DMS79 treated with DMSO at 0.1 percent for 48 hours (cell line): Measurements from ENCODE around the gene CADM2.

Experiments
- DNase-seq: peaks from one replicate; lab custom pipeline; 2025; lab: John Stamatoyannopoulos, UW

Gene CADM2

DNA sequence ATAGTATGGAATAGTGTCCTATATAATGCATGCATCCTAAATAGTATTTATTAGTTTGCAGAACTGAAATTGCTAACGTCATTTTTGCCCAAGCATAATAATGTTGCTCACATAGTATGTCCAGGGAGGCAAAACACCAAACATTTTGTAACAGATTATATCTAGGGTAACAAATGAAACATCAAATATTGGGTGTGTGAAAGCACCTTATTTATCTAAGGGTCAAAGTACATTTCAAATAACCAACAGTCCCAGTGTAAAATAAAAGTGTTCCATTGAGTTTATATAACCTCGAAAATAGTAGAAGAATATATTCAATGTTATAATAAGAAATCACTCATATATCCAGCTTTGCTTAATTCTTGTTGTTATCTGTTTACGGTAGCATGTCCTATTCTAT, 363.1 kb downstream of the CADM2 start:
- DNase-seq: no peak

DNA sequence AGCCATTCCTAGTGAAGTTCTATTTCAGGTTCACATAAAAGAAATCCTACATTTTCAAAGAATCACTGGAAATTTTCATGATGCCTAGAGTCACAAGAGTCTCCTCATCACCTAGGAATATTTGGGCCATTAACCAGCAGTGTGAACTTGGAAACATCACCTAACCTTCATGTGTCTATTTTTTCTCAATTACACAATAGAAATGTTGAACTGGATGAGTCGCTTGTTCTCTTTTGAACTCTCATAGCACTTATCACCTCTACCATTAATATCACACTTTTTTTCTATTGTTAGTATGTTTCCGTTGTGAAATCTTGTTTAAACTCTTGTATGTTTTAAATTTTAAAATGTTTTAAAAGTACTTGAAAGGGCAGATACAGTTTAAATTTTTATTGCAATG, 371.3 kb downstream of the CADM2 start:
- DNase-seq: no peak

DNA sequence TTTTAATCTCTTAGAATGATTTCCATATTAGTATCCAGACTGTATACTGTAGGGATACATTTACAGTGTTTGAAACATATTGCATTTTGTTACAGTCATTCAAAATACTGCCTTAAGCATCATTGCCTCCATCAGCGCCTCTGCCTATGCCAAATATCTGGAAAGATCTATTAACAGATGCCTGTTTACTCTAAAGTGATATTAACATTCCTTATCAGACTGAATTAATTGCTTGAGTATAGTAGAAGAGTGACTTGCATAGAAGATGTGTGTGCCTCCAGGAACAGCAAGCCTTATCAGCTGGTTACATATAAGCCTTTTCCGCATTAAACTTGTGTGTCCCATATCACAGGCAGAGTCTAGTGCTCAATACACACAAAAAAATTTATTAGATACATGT, 379.1 kb downstream of the CADM2 start:
- DNase-seq: no peak

DNA sequence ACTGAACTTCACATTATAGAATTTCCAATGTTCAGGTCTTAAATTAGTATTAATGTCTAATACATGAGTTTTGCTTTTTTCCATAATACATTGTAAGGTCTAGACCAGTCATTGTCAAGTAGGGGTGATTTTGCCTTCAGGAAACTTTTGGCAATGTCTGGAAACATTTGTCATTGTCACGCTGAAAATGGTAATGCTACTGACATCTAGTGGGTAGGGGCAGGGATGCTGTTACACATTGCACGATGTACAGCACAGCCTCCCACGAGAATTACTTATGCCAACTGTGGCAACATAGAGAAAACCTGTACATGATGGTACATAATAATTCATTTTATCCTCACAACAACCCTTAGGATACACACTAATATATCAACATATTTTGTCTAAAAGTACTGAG, 384.1 kb downstream of the CADM2 start:
- DNase-seq: no peak

DNA sequence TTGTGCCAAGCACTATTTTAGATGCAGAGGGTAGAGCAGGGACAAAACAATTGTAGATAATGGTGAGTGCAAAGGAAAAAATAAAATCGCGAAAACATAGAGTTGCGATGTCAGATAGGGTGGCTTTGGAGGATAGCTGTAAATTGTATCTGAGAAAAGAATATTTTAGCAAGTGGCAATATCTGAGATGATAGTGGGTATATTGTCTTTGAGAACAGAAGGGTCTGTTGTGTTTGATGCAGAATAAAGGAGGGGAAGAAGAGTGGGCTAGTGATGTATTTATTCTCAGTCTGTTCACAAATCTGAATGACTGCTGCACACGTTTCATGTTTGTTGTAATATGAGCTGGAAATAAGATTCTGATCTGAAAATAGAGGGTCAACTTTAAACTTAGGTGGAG, 396.8 kb downstream of the CADM2 start:
- DNase-seq: no peak

DNA sequence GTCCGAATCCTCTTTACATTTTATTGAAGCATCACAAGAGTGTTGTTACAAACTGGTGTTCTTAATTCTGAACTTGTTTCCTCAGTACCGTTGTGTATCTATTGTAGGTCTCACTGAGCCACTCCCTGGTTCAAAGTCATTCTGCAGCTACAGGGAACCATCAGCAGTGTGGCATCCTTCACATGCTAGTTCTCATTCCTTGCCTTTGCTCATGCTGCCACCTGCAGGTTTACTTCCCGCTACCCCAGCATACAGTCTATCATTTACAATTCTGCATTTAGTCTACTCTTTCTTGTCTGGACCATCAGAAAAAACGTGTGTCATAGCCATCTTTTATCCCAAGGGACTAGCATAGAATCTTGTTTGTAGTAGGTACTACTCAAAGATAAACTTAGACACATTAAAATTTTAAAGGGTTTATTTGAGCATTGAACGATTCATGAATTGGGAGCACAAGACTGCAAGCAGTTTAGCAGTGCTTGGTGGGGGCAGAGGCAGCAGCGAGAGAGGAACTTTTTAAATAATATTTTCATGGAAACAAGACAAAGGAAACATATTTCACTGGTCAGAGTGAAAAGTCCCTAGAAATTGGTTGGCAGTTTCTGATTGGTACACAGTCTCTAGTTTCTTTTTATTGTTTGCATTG, 402.1 kb downstream of the CADM2 start:
- no peak for DNase-seq

DNA sequence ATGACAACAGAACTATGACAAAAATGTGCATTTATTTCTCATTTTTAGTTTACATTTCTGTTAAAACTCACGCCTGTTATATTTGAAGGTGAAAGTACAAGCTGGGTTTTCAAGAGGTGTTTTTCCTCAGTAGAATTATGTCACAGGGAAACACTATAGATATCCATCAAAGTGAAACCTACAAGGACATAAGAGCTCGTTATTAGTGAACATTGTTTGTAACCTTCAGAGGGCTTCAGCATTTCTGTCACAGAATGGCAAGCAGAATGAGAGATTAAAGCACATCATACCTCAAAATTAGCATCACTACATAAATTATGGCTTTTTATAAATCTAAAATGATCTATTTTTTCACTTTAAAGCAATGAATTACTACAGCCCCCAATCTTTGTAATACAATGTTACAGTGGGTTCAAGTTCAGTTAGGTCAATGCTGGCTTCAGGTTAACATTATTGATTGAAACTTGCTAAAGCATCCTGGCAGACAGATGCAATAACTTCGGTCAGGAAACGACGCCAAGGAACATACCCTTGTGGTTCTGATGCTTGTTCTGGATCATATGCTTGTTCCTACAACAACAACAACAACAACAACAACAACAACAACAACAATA, 405.6 kb downstream of the CADM2 start:
- DNase-seq: no peak

DNA sequence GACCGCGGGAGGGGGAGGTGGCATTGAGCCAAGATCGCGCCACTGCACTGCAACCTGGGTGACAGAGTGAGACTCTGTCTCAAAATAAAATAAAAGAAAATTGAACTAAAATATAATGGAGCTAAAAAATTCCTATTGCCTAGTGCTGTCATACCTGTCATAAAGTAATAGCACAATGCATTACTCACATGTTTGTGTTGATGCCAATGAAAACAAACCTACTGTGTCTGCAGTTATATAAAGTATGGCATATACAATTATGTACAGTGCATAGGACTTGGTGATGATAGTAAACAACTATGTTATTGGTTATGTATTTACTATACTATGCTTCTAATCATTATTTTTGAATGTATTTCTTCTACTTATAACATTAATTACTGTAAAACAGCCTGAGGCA, 411.6 kb downstream of the CADM2 start:
- no peak for DNase-seq

DNA sequence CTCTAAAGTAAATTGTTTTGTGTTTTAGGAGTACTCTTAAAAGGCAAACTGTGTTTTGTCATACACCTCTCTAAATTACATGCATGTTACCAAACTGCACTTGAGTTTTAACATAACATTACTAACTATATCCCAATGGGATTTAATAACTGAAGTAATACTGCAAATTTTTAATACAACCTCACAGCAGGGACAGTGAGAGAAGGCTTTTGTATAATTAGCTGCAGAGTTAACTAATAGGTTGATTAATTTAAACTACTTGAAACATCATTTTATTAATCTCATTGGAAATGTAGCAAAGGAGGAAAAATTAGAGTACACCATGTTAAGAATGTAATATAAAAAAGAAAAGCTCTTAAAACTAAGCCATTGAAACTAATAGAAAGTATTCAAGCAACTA, 417.3 kb downstream of the CADM2 start:
- no peak for DNase-seq

DNA sequence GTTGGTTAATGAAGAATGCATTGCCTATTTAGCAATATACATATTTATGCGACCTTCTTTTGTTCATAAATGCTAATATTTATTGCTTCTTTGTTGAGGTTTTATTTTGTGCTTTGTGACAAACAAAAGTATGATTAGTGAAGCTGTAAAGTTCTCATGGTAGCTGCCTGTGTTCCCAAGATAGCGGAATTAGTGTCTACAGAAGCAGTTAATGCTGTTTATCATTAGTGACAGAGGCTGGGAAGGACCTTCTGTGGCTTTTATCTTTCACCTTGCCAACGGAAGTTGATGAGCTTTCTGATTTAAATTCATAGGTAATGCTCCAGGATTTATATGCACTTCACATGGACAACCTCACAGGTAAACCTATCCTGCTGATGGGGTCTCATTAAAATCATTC, 418.3 kb downstream of the CADM2 start:
- DNase-seq: no peak

DNA sequence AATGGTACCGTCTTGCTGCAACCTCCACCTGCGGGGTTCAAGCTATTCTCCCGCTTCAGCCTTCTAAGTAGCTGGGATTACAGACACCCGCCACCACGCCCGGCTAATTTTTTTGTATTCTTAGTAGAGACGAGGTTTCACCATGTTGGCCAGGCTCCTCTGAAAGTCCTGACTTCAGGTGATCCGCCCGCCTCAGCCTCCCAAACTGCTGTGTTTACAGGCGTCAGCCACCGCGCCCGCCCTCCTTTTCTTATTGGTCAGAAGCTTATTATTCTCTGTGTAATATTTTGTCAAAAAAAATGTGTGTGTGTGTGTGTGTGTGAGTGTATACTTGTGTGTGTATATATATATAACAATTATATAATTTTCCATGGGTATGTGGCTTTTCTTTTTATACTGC, 425.6 kb downstream of the CADM2 start:
- DNase-seq: no peak

DNA sequence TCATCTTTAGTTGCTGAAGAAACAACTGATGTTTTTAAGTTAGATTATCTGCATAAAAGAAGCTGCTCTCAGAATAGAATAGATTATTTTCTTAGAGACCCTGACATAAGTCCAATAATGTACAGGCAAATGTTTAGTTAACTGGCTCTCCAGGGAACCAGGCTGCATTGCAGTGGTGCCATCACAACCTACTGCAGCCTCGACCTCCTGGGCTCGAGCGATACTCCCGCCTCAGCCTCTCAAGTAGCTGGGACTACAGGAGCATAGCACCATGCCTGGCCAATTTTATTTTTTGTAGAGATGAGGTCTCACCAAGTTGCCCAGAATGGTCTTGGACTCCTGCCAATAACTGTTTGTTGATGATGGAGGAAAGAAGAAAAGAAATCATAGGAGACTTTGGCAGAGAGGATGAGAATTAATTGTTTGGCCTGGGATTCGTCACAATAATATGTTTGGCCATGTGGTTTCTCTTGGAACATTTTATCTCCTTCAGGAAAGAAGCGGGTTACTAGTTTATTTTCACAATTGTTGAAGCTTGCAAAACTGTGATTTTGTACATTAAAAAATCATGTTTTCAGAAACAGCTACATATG, 429.2 kb downstream of the CADM2 start:
- DNase-seq: no peak

DNA sequence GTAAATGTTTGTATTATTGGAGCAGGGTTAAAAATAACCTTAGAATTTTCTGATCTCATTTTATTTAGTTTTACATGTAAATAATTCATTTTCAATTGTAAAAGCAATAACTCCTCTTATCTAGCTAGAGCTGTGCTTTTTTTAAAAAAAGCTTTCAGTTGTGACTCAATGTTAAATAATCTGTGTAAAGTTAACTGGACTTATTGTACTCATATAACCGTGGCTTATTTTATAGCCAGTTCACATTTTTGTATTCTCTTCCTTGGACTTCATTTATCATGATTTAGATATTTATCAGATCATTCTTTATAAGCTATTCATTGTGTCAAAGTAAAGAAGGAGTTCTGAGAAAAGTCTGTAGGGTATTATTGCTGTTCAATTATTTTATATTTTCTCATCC, 435.6 kb downstream of the CADM2 start:
- no peak for DNase-seq

DNA sequence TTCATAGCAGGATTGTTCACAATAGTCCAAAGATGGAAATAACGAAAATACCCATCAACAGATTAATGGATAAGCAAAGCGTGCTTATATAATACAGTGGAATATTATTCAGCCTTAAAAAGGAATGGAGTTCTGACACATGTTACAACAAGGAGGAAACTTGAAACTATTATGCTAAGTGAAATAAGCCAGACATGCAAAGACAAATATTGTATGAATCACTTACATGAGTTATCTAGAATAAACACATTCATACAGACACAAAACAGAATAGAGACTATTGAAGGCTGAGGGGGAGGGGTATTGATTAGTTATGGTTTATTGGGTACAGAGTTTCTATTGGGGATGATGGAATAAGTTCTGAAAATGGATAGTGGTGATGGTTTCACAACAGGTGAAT, 438.6 kb downstream of the CADM2 start:
- no peak for DNase-seq

DNA sequence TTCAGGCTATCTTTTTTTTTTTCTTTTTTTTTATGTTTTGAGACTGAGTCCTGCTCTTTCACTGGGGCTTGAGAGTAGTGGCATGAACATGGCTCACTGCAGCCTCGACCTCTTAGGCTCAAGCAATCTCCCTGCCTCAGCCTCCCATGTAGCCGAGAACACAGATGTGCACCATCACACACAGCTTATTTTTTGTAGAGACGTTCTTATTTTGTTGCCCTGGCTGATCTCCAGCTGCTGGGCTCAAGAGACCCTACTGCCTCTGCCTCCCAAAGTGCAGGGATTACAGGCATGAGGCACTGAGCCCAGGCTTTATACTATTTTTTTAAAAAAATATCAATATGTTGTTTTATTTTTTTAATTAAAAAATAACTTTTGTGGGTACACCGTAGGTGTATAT, 467.3 kb downstream of the CADM2 start:
- DNase-seq: no peak

DNA sequence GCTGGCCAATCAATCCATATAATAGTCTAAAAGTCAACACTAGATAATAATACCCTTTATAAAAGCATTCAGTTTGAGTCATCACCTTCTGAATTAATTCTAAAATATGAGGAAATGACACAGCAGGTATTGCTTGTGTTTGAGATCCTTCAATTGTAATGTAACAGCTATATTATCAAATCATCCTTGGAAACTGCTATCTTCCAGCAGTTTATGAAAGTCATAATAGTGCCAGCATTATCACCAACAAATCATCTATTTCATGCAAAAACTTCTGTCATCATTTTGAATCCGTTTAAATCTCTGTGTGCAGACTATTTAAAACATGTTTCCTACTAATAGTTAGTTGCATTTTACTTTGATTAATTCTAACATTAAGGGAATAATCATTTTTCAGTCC, 468.7 kb downstream of the CADM2 start:
- DNase-seq: no peak

DNA sequence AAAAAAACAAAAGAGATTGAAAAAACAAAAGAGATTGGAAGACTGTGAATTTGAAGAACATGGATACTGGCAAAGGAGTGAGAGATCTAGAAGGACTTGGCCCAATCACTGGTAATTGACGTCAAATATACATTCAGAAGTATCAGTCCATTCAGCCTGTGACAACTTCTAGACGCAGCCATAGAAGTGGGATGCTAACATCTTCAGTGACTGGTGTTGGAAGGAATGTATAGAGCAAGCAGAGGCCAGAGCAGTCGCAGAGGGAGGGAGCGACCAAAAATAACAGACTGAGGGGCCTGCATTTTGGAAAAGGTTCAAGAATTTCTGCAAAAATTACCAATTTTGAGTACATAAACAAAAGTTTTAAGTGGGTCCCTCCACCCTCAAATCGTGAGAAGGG, 473.3 kb downstream of the CADM2 start:
- no peak for DNase-seq

DNA sequence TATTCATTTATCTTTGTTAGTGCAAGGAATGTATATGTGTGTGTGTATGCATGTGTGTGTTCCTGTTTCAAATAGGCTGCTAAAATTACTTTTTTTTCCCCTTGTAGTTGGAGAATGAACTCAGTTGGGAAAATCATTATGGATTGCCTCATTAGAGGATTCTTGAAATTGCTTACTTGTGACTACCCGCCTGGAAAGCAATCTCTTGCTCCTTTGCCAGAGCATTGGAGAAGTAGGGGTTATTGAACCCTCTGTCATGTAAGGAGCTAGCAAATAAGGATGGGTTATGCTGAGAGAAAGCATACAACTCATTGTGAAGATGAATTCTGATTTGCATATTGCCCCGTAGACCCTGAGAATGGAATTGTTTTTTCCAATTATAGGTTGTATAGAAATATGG, 474.5 kb downstream of the CADM2 start:
- DNase-seq: no peak

DNA sequence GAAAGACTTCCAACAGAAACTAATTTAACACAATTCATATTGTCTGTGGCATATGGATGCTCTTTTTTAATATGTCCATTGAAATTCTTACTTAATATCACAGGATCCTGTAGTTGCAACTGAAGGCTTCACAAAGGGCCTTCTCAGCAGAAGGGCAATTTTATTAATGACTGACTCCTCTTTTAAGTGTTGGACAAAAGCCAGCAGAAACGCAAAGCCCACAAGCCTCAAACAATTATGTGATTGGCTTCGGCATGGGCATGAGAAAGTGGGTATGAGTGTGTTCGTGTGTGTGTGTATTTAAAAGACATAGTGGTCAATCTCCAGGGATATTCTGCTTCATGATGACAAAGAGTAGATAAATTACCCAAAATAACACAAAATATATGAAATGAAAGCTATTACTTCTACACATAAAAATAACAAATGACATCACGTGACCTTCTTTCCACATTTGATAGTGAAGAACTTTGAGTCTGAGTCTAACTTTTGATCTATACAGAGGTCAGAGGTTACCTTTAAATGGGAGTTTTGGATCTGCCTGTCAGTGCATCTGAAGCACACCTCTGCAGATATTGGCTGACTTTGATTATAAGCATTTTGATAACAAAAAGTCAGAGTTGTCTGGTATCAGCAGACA, 496.9 kb downstream of the CADM2 start:
- DNase-seq: no peak

DNA sequence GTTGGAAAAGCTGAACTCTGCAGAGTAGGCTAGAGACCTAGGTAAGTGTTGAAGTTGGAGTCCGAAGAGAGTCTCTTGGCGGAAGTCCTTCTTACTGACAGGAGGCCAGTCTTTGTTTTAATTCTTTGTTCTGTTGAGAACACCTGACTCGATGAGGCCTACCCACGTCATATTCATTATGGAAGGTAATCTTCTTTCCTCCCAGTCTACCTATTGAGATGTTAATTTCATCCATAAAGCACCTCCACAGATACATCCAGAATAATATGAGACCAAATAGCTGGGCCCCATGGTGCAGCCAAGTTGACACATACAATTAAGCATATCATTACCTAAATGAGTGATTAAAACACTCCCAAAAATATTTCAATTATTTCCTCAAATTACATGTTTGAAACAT, 515.5 kb downstream of the CADM2 start:
- no peak for DNase-seq

DNA sequence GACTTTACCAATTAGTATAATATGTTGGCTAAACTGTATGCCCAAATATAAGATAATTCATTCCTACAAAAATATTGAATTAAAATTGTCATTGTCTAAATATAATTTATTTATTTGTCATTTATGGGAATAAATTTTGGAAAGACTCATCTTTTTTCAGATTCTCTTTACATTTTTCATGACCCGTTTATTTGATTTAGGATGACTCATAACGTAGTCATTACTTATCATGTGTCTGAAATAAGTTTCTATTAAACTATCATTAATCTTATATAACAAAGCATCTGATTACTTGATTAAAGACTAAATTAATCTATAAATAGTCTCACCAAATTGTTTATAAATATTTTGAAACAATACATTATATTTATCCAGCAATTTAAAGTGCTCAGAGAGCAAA, 516.6 kb downstream of the CADM2 start:
- DNase-seq: no peak

DNA sequence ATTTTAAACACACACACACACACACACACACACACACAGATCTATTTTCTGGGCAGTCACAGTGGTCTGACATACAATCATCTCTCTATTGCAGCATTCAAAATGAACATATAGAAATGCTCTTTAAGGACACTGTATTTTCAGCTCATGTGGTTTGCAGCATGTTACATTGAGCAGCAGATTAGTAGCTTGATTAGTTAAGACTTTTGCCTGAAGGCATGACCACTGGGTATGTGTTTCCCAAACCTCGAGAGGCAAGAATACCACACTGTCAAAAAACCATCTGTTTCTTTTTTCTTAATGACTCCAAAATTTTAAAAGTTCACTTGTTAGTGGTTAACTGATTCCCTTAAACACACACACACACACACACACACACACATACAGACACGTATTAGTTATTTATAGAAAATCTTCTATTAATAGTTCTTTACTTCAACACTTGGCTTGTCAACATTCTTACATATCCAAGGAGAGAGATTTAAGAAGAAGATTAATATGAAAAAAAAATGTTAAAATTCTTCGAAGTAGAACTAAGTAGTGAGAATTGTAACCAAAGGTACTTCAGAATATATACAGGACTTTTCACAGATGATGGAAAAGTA, 518.2 kb downstream of the CADM2 start:
- no peak for DNase-seq
